ENCODE results near the gene ADGRL4.

GRCh38 chr1:79010589-79010988, 4.1 kb upstream of the ADGRL4 start:
- TF ChIP-seq CTCF (conservative IDR thresholded peaks at IDR 0.05; ENCODE audit: low read depth in 2 of 2) (no peak), EZH2 (IDR thresholded peaks at IDR 0.05; ENCODE audit: low read depth, unreplicated experiment) (no peak)

Data from GM23338 (cell line).